DMS 273 (cell line): ENCODE measurements around the gene PSENEN.

Experiments
- DNase-seq: peaks from one replicate; lab custom pipeline; 2025; ENCODE audit not compliant: unreplicated experiment; lab: John Stamatoyannopoulos, UW

The PSENEN gene, protein sequence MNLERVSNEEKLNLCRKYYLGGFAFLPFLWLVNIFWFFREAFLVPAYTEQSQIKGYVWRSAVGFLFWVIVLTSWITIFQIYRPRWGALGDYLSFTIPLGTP

DNA sequence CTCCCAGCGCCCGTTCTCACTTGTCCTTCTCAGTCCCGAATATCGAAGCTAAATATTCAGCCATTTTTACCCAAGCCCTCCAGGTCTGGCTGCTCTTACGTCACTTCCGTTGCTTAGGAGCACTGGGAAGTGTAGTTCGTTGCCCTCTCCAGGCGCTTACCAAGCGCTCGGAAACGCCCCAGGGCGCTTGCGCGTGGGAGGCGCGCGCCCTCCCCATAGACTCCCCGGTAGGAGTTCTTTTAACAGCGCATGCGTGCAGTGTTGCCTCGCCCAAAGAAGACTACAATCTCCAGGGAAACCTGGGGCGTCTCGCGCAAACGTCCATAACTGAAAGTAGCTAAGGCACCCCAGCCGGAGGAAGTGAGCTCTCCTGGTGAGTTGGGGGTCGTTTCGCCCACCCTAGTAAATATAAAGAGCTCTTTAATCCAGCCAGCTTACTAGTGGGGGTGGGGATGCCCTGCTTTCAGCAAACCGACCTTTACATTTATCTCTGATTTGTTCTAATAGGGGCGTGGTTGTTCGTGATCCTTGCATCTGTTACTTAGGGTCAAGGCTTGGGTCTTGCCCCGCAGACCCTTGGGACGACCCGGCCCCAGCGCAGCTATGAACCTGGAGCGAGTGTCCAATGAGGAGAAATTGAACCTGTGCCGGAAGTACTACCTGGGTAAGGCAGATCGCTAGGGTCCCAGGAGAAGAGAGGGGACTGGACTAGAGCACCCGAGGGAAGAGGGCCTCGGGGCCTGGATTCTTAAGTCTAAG is at the start of gene PSENEN, which contains the start of gene U2AF1L4:
TSS of gene PSENEN (plus strand) at position 324 of the 759 bp plus-strand sequence. CDS start at position 604, 280 bp downstream.
TSS of gene U2AF1L4 (minus strand) at position 91 of the 759 bp plus-strand sequence. CDS start at position 64, 27 bp downstream.
- DNase-seq = peak; percentile 100

DNA sequence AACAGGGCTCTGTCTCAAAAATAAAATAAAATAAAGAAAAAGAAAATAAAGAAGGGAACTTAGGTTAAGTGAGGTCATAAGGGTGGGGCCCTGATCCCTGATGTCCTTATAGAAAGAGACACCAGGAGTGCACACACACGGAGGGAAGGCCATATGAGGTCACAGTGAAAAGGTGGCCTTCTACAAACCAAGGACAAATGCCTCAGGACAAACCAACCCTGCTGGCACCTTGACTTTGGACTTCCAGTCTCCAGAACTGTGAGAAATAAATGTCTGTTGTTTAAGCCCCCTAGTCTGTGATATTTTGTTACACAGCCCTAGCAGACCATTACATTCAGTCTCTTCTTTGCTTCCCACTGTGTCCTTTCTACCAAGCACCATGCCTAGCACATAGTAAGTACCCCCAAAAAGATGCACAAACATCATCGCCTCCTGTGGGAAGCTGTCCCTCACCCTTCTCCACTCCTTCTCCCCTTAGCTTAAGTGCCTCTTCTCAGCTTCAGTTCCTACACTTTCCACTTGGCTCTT is 49.5 kb upstream of the PSENEN start:
- no peak for DNase-seq

DNA sequence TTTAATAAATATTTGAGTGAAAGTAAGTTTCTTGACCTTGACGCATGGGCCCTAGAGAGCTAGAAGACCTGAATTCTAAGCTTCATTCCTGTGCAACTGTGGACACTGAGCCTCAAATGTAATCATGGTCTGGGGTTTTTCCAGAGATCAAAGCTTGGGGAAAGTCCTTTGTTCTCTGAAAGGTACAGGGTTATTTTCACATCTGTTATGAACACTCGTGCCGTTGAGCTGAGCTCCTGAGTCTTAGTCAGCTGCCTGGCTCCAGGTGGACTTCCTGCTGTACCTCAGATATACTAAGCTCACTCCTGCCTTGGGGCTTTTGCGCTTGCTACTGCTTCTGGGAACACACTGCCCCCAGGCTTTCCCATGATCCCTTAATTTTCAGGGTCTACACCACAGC is 48.6 kb upstream of the PSENEN start:
- no peak for DNase-seq

DNA sequence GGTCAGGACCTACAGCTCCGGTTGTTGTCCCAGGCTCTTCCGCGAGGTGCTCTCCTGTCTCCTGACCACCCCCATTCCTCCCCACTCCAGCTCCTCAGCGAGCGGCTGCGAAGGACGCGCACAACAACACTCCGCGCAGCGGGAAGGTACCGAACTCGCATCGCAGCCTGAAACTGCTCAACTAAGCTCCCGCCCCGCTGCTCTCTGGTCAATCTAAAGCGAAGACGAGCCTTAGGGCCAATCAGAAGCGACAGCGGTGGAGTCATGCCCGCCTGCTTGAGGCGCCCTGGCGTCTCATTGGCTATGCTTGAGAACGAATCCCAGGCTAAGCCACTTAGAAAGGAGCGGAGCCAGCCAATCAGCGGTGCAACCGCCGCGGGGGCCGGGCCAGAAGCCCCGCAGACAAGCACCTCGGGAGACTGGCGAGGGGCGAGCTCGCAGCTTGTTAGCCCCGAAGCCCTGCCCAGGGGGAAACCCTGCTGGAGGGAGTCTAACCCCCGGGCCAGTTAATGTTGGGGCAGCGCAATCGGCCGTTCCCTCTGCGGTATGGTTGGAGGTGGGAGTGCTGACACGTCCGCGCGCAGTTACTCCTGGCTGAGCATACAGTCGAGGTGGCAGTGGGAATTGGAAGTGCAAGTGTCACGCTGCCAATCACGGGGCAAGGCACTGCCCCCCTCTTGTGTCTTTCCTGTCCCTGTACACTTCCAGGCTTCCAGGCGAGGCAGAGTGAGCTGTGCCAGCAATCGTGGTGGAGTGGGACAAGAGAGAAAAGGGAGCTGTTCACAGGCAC is 43.0 kb upstream of the PSENEN start:
- peak; percentile 99 for DNase-seq

DNA sequence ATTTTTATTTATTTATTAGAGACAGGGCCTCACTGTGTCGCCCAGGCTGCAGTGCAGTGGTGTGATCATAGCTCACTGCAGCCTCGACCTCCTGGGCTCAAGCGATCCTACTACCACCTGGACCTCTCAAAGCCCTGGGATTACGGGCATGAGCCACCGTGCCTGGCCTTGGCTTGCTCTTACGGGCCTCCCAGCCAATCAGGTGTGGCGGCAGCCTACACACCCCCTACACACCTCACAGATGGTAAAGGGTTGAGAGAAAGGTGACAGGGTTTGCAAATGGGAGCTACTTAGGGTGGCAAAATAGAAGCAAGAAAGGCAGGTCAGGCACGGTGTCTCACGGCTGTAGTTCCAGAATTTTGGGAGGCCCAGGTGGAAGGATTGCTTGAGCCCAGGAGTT is 42.1 kb upstream of the PSENEN start:
- peak; percentile 21 for DNase-seq

DNA sequence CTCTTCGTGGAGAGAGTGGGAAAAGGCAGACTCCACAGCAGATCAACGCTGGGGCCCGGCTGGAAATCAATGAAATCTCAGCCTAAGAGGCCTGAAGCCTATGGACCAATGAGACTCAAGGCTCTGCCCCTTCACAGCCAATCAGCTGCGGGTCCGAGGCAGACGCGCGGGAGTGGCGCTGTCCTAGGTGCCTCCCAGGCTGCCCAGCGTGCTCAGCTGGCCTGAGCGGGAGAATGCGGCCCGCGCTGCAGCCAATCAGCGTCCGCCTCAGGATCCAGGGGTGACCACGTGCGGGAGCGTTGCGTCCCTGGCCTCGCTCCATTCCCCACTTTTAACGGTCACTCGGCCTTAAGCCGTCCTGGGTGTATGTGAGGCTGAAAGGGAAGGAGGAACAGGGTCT is 41.2 kb upstream of the PSENEN start, which contains the start of gene ZBTB32:
TSS of gene ZBTB32 (plus strand) at position 341 of the 400 bp plus-strand sequence. CDS start 10,069 bp downstream, outside the sequence.
- DNase-seq = no peak

DNA sequence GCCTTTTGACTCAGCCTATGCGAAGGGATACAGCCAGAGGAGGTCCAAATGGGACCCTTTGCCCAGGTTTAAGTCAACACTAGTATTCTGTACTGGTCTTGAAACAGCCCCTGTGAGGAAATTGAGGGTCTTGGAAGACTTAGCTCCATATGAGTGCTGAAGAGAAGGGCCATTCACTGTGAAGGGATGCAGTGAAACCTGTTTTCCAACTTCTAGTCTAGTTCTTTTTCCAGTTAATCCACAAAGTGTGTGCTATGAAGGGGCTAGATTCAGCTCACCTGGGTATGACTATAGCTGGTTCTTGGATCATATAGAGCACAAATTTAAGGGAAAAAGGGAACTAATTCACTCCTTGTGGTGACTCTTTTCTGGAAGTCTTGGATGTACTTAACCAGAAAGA is 37.1 kb upstream of the PSENEN start:
- DNase-seq = no peak

DNA sequence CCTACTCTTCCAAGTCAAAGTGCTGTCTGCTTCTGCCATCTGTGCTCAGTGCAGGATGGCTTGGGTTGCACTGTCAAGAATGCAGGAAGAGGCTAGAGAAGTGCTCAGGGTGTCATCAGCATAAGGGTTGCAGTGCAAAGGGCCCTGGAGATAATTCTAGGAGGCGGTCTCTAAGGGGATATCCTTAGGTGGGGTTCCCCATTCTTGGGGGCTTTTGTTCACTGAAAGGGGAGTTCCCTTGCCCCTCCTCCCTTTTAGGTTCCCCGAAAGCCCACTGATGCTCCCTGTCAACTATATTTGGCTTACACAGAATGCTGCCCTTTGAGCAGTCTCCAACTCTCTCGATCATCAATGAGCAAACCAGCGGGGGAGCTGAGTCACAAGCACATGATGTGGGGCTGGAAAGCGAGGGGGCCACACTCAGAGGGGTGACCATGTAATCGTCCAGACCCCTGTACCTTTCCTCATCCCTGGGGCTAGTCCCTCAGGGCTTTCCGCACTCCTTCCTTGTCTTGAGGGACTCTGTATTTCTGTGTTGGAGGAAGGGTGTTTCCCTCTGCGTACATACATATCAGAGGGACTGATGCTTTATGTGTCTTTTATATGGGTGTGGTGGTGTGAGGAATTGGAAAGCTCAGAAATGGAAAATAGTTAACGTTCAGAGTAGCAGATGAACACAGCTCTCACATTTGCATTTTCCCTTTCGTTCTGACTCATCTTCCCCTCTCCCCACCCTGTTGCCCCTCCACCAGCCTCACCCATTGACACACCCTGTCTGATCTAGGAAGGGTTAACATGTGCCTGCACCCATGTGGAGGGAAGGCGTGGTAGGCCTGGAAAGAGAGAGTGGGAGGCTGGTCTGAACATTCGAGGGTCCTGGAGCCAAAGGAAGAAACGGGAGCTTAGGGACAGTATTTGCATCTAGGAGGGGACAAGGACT is 34.4 kb upstream of the PSENEN start:
- DNase-seq = no peak

DNA sequence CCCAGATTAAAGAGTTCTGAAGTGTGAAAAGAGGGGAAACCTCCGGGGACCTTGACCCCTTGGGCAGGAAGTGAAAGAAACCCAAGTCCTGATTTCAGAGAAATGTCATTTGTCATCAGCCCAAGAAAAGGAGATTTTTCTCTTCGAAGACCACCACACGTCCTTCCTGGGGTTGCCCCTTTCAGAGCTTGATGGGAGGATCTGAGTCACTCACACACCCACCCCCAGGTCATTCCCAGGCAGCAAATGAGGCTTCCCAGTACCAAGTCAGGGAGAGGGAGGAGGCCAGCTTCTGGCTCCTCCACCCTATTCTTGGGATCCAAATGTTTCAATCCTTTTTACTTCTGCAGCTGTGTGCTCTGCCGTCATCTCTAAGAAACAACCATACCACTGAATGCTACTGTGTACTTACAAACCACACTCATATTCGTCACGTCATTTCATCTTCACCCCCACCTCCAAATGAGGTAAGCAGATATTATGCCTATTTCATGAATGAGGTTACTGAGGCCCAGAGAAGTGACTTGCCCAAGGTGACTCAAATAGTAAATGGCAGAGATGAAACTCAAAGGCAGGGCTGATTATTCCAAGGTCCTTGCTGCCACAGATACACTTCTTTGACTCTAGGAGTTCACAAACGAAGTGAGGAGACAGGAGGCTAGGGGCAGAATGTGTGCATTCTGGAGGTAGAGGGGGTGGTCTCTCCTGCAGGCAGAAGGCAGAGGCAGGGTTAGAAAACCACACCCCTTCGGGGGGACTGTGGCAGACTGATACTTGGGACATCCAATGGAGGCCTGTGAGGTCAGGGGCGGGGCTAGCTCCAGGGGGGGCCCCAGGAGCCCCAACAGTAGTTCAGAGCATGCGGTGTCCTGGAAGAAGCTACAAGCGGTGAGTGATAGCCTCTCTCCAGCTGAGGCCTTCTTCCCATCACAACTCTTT is 32.6 kb upstream of the PSENEN start:
- DNase-seq = no peak

DNA sequence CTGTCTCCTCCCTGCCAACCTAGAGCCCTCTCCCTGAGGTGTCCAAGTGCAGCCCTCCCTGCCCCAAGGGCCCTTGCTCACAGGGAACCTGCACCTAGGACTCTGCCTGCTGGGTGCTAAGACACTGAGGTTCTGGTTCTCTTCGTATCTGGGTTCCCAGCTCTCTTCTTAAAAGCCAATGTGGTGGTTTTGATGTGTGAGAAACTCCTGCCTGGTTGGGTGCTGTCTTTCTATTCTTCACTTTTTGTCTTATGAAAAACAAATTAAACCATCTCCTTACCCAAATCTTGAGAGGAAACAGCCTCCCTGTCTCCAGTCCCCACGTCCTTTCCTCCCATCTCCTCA is 32.0 kb upstream of the PSENEN start:
- DNase-seq = no peak

DNA sequence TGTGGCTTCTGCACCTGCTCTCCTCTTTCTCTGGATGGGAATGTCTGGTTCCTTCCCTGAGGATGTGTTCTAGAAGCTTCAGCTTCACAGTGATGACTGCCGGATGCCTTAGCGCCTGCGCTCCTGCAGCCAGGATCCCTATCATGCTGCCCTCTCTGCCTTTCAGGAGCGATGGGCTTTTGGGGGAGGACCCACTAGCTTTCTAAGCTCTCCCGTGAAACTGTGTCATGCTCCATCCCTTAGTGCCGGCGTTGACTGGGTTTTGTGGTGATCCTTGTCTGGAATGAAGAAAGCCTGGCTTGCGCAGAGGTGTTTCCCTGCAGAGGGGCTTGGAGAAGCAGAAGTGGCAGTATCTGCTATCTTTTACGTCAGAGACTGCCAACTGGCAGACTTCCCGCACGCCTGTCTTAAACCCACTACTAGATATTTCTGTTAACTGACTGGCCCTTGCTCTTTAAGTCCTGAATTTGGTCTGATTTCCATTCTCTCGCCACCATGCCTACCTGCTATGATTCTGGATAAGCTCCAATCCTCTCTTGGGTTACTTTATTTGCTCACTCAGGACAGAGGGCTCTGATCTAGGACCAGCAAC is 31.5 kb upstream of the PSENEN start:
- no peak for DNase-seq

DNA sequence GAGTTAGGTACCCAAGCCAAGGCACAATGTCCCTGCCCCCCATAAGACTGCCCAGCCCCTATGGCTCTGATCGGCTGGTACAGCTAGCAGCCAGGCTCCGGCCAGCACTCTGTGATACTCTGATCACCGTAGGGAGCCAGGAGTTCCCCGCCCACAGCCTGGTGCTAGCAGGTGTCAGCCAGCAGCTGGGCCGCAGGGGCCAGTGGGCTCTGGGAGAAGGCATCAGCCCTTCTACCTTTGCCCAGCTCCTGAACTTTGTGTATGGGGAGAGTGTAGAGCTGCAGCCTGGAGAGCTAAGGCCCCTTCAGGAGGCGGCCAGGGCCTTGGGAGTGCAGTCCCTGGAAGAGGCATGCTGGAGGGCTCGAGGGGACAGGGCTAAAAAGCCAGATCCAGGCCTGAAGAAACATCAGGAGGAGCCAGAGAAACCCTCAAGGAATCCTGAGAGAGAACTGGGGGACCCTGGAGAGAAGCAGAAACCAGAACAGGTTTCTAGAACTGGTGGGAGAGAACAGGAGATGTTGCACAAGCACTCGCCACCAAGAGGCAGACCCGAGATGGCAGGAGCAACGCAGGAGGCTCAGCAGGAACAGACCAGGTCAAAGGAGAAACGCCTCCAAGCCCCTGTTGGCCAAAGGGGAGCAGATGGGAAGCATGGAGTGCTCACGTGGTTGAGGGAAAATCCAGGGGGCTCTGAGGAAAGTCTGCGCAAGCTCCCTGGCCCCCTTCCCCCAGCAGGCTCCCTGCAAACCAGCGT is 30.7 kb upstream of the PSENEN start:
- peak; percentile 36 for DNase-seq

DNA sequence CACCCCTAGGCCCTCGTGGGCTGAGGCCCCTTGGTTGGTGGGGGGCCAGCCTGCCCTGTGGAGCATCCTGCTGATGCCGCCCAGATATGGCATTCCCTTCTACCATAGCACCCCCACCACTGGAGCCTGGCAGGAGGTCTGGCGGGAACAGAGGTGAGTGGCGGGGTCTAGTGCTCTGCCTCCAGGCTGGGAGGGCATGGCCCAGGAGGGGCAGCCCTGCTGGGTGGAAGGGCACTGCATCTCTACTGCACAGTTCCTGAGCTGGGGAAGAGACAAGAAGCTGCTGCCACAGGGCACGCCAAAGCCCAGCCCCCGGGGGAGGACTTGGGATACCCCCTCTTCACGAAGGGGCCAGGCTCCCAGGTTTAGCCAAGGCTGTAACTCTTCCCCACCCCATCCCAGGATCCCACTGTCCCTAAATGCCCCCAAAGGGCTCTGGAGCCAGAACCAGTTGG is 30.1 kb upstream of the PSENEN start:
- DNase-seq = no peak

DNA sequence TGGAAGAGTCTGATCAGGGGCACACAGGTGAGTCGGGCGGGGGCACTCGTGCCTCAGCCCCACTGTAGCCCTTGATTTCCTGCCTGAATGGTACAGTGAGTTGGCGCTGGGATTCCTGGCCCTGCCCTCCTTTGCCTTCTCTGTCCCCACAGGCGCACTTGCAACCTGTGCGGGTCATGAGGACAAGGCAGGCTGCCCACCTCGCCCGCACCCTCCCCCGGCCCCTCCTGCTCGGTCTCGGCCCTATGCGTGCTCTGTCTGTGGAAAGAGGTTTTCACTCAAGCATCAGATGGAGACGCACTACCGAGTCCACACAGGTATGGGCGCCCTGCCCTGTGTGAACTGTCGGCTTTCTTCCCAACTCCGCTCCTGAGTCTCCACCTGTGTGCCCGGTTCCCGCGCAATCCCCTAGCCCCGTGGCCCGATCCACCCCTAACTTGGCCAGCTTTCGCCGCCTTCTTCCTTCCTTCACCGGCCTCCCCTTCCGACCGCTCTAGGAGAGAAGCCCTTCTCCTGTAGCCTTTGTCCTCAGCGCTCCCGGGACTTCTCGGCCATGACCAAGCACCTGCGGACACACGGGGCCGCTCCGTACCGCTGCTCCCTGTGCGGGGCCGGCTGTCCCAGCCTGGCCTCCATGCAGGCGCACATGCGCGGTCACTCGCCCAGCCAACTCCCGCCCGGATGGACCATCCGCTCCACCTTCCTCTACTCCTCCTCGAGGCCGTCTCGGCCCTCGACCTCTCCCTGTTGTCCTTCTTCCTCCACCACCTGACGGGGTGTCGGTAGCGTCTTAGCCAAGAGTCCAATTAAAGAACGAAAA is 29.3 kb upstream of the PSENEN start:
- DNase-seq = no peak

DNA sequence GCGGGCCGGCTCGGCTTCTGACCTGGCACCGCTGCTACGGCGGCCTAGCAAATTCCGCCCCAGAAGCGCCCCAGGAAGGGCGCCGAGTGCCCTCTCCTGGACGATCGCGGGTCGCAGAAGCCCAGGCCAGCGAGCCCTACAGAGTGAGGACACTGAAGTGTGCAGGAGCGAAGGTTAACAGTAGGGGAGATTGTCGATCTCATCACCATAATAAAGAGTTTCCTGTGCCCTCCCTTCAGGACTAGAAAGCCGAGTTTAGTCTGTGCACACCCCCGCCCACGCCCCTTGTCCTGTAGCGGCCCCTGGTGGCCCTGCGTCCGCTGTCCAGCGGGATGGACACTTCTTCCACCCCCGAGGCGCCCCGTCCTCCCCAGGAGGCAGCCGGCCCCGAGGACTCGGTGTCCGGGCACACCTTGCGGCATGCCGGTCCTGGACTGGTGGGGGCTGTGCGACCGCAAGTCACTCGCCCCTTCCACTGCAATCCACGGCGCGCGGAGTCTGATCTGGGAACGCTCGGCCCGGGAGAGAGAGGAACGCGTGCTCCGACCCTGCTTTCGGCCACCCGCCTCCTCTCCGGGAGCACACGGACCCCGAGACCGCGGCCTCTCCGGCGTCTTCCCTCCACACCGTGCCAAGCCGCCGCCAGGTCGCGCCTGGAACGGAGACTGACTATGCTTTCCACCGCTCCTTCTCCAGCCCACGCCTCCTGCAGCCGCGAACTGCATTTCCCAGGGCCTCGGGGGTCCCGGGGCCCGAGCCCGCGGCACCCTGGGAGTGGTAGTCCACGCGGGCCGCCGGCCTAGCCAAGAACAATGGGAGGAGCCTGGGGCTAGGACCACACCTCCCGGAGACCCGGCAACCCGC is 28.4 kb upstream of the PSENEN start:
- DNase-seq = peak; percentile 99

DNA sequence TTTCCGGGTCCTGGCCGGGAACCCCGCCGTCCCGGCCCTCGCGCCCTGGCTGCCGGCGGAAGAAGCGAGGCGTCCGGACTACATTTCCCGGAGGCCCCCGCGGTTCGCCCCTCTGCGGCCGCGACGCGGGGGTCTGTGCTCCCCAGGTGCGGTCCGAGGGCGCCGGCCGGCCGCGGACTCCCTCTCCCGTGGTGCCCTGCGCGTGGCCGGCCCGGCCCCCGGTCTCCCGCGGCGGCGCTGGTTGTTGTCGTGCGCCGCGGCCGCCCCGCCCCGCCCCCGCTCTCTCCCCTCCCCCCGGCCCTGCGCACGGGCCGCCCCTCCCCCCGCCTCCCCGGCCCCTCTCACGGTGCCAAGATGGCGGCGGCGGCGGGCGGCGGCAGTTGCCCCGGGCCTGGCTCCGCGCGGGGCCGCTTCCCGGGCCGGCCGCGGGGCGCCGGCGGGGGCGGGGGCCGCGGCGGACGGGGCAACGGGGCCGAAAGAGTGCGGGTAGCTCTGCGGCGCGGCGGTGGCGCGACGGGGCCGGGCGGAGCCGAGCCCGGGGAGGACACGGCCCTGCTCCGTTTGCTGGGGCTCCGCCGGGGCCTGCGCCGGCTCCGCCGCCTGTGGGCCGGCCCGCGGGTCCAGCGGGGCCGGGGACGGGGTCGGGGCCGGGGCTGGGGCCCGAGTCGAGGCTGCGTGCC is 27.6 kb upstream of the PSENEN start, which contains the start of gene KMT2B:
TSS of gene KMT2B (plus strand) at position 339 of the 680 bp plus-strand sequence. CDS start at position 355, 16 bp downstream.
- no peak for DNase-seq
